ENCODE results near the gene PLEKHG7.

The PLEKHG7 gene

GRCh38 chr12:92721656-92722055, 18.9 kb downstream of the PLEKHG7 start:
- H3K27ac ChIP-seq (ENCODE audit: low read depth, low read length) = no peak overlapping the region

GRCh38 chr12:92722897-92723296, 20.1 kb downstream of the PLEKHG7 start:
- no peaks in the 10 kb centered on the region for H3F3A ChIP-seq (ENCODE audit: insufficient read depth)
- H4K20me1 ChIP-seq (ENCODE audit: low read depth, low read length) = no peaks in the 10 kb centered on the region
- no peaks in the 10 kb centered on the region for H3K79me2 ChIP-seq (ENCODE audit: insufficient read depth, low read length)
- no peak overlapping the region for H3K4me3 ChIP-seq (ENCODE audit: insufficient read depth, low read length, poor library complexity, severe bottlenecking)
- no peak for TF ChIP-seq EZH2phosphoT487 (conservative IDR thresholded peaks at IDR 0.05; ENCODE audit: low read length)
- TF ChIP-seq CTCF (IDR thresholded peaks at IDR 0.05; ENCODE audit: insufficient read depth, low read length, poor library complexity, severe bottlenecking) = no peak
- no peak overlapping the region for H3K27ac ChIP-seq (ENCODE audit: low read depth, low read length)
- H3K9me2 ChIP-seq (replicated peaks; ENCODE audit: insufficient read depth, low read length) = no peaks in the 10 kb centered on the region
- no peaks in the 10 kb centered on the region for H3K36me3 ChIP-seq (ENCODE audit: low read length)
- no peaks in the 10 kb centered on the region for H3K27me3 ChIP-seq (ENCODE audit: low read length)
- H3K4me2 ChIP-seq (ENCODE audit: low read depth, low read length, poor library complexity, severe bottlenecking) = no peak overlapping the region
- no peak overlapping the region for H3K9ac ChIP-seq (ENCODE audit: low read length)
- no peaks in the 10 kb centered on the region for H3K9me3 ChIP-seq (ENCODE audit: insufficient read depth, low read length)
- H2AFZ ChIP-seq (ENCODE audit: low read depth, low read length, severe bottlenecking) = no peak overlapping the region

More at GRCh38 chr12:92721656-92722055, 18.9 kb downstream of the PLEKHG7 start:
- Histone ChIP-seq H3K9ac (ENCODE audit: low read length) (no peak overlapping the region), H3K4me3 (ENCODE audit: insufficient read depth, low read length, poor library complexity, severe bottlenecking) (no peak overlapping the region), H3F3A (ENCODE audit: insufficient read depth) (no peaks in the 10 kb centered on the region), H3K79me2 (ENCODE audit: insufficient read depth, low read length) (no peaks in the 10 kb centered on the region), H4K20me1 (ENCODE audit: low read depth, low read length) (no peaks in the 10 kb centered on the region), H2AFZ (ENCODE audit: low read depth, low read length, severe bottlenecking) (no peak overlapping the region), H3K27me3 (ENCODE audit: low read length) (no peaks in the 10 kb centered on the region), H3K4me2 (ENCODE audit: low read depth, low read length, poor library complexity, severe bottlenecking) (no peak overlapping the region), H3K36me3 (ENCODE audit: low read length) (no peaks in the 10 kb centered on the region), H3K9me2 (replicated peaks; ENCODE audit: insufficient read depth, low read length) (no peaks in the 10 kb centered on the region), H3K9me3 (ENCODE audit: insufficient read depth, low read length) (no peaks in the 10 kb centered on the region)
- TF ChIP-seq EZH2phosphoT487 (conservative IDR thresholded peaks at IDR 0.05; ENCODE audit: low read length) = no peak
- TF ChIP-seq CTCF (IDR thresholded peaks at IDR 0.05; ENCODE audit: insufficient read depth, low read length, poor library complexity, severe bottlenecking) = no peak

GRCh38 chr12:92726850-92727249, 24.1 kb downstream of the PLEKHG7 start:
- Histone ChIP-seq H3K36me3 (ENCODE audit: low read length) (no peaks in the 10 kb centered on the region), H3K9me2 (replicated peaks; ENCODE audit: insufficient read depth, low read length) (no peaks in the 10 kb centered on the region), H3F3A (ENCODE audit: insufficient read depth) (no peaks in the 10 kb centered on the region), H3K79me2 (ENCODE audit: insufficient read depth, low read length) (no peaks in the 10 kb centered on the region), H3K4me3 (ENCODE audit: insufficient read depth, low read length, poor library complexity, severe bottlenecking) (no peak overlapping the region), H3K27me3 (ENCODE audit: low read length) (no peaks in the 10 kb centered on the region), H3K27ac (ENCODE audit: low read depth, low read length) (no peak overlapping the region), H2AFZ (ENCODE audit: low read depth, low read length, severe bottlenecking) (no peak overlapping the region), H4K20me1 (ENCODE audit: low read depth, low read length) (no peaks in the 10 kb centered on the region), H3K9ac (ENCODE audit: low read length) (no peak overlapping the region), H3K9me3 (ENCODE audit: insufficient read depth, low read length) (no peaks in the 10 kb centered on the region), H3K4me2 (ENCODE audit: low read depth, low read length, poor library complexity, severe bottlenecking) (no peak overlapping the region)
- no peak for TF ChIP-seq EZH2phosphoT487 (conservative IDR thresholded peaks at IDR 0.05; ENCODE audit: low read length)
- TF ChIP-seq CTCF (IDR thresholded peaks at IDR 0.05; ENCODE audit: insufficient read depth, low read length, poor library complexity, severe bottlenecking) = no peak

Measured in SU-DHL-6 (cell line).